ENCODE results near the gene DERA. TPM values are rescaled to one million over a fixed set of nuclear protein-coding genes. Genes with fewer than 3 reads are reported as not detected.

The DERA gene
- total RNA-seq, 1 donor, result 47.4 TPM

DNA sequence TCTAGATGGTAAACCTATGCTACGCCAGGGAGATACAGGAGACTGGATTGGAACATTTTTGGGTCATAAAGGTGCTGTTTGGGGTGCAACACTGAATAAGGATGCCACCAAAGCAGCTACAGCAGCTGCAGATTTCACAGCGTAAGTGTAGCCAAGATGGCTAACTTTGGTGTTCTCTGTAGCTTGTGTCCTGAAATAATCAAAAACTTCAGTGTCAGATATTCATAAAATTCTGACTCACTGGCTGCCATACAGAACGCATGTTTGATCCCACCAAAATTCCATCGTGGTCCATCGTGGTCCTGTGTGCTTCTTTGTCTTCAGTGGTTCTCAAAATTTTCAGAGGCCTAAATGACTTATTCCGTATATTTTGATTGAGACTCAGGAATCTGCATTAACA lies 27.6 kb upstream of the DERA start:
- peaks cover 63% of the 10 kb centered on the region for H3K79me2 ChIP-seq (ENCODE audit: insufficient read depth, low read length)
- no peaks in the 10 kb centered on the region for H3K9me3 ChIP-seq (ENCODE audit: low read depth, low read length)
- H3K36me3 ChIP-seq (ENCODE audit: insufficient read depth, low read length), result peaks cover 33% of the 10 kb centered on the region
- peak overlapping the region; percentile 88 for H3K4me2 ChIP-seq (ENCODE audit: insufficient read depth, low read length)
- H3K27ac ChIP-seq (ENCODE audit: low read depth, low read length), result peak overlapping the region; percentile 98
- H3K4me3 ChIP-seq (ENCODE audit: insufficient read depth, low read length), result peak overlapping the region; percentile 86
- no peak overlapping the region for H2AFZ ChIP-seq (ENCODE audit: low read length)
- TF ChIP-seq, protein P1, sequence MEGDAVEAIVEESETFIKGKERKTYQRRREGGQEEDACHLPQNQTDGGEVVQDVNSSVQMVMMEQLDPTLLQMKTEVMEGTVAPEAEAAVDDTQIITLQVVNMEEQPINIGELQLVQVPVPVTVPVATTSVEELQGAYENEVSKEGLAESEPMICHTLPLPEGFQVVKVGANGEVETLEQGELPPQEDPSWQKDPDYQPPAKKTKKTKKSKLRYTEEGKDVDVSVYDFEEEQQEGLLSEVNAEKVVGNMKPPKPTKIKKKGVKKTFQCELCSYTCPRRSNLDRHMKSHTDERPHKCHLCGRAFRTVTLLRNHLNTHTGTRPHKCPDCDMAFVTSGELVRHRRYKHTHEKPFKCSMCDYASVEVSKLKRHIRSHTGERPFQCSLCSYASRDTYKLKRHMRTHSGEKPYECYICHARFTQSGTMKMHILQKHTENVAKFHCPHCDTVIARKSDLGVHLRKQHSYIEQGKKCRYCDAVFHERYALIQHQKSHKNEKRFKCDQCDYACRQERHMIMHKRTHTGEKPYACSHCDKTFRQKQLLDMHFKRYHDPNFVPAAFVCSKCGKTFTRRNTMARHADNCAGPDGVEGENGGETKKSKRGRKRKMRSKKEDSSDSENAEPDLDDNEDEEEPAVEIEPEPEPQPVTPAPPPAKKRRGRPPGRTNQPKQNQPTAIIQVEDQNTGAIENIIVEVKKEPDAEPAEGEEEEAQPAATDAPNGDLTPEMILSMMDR (IDR thresholded peaks at IDR 0.05; ENCODE audit: extremely low read depth, low read depth, low read length), result no peak
- peaks cover 41% of the 10 kb centered on the region for H3K4me1 ChIP-seq (ENCODE audit: insufficient read depth, low read length)
- H3K27me3 ChIP-seq (ENCODE audit: insufficient read depth, low read length), result no peaks in the 10 kb centered on the region
- peak; percentile 54 for DNase-seq (ENCODE audit: insufficient read length, low spot score, missing footprints)
- H4K20me1 ChIP-seq (ENCODE audit: insufficient read depth, low read length), result peaks cover 57% of the 10 kb centered on the region

DNA sequence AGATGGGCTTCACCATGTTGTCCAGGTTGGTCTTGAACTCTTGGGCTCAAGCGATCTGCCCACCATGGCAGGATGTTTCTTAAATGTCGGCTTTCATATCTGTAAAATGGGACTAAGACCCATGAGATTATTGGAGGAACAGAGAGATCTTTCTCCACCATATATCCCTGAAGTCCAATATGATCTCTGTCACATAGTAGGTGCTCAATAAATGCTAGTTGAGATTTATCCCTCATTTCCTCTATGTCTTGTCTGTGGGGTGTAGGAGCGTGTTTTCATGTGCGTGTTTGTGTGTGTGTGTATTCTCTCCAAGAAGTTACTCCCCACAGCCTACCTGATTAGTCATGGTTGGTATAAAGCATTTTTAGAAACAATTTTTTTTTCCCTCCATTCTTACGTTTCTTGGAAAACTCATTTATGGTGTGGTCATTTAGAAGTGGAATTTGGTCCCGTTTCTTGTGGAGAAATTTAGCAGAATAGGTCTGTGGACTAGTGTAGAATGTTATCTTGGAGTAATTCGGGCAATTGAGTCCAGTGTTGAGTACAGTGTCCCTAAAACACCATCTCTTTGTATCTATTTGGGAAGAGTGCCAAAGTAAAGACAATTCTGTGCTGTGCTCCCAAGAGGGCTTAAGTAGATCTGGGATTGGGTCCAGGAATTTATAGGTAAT lies 24.6 kb upstream of the DERA start:
- no peak for DNase-seq (ENCODE audit: insufficient read length, low spot score, missing footprints)
- H3K36me3 ChIP-seq (ENCODE audit: insufficient read depth, low read length), result peaks cover 49% of the 10 kb centered on the region
- peak overlapping the region; percentile 12 for H3K4me2 ChIP-seq (ENCODE audit: insufficient read depth, low read length)

DNA sequence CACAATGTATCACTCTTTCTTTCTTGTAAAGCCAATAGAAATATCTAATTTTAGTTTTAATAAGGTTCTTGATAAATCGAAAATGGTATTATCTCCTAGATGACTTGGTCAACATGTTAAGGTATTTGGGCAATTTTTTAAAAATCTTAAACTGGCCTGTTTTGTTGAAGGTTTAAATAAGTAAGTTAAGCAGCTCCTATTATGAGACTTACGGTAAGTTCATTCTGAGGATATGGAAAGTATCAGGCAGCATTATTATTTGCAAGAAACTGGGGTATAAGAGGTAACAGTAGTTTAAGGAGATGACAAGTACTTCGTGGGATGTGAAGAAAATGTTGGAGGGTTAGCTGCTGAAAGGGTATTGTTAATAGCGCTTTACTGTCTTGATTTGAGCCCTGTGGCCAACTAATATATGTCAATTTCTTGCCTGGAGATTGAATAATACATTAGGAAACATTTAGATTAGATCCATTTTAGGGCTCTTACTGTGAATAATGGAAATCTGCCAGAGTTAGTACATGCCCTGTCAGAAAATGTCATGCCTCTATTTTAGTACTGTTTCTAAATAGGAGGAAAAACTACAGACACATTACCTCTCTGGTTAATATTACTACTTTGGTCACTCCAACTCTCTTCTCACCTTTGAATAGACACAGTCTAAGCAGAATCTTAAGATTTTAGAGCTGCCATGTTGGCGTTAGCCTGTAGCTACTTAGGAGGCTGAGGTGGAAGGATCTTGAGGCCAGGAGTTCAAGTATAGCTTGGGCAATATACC lies 23.9 kb upstream of the DERA start:
- peaks cover 56% of the 10 kb centered on the region for H3K36me3 ChIP-seq (ENCODE audit: insufficient read depth, low read length)
- peaks cover 88% of the 10 kb centered on the region for H3K79me2 ChIP-seq (ENCODE audit: insufficient read depth, low read length)
- peaks cover 64% of the 10 kb centered on the region for H4K20me1 ChIP-seq (ENCODE audit: insufficient read depth, low read length)
- TF ChIP-seq, protein P1 (IDR thresholded peaks at IDR 0.05; ENCODE audit: extremely low read depth, low read depth, low read length), result no peak
- no peak overlapping the region for H3K4me3 ChIP-seq (ENCODE audit: insufficient read depth, low read length)
- H3K27me3 ChIP-seq (ENCODE audit: insufficient read depth, low read length), result no peaks in the 10 kb centered on the region
- no peak for DNase-seq (ENCODE audit: insufficient read length, low spot score, missing footprints)
- no peaks in the 10 kb centered on the region for H3K9me3 ChIP-seq (ENCODE audit: low read depth, low read length)
- peaks cover 34% of the 10 kb centered on the region for H3K4me1 ChIP-seq (ENCODE audit: insufficient read depth, low read length)
- H2AFZ ChIP-seq (ENCODE audit: low read length), result no peak overlapping the region
- H3K27ac ChIP-seq (ENCODE audit: low read depth, low read length), result peak overlapping the region; percentile 11
- peak overlapping the region; percentile 12 for H3K4me2 ChIP-seq (ENCODE audit: insufficient read depth, low read length)

More for the DNA sequence above, 24.6 kb upstream of the DERA start:
- Histone ChIP-seq H2AFZ (ENCODE audit: low read length) (no peak overlapping the region), H3K27me3 (ENCODE audit: insufficient read depth, low read length) (no peaks in the 10 kb centered on the region), H3K4me3 (ENCODE audit: insufficient read depth, low read length) (no peak overlapping the region), H3K9me3 (ENCODE audit: low read depth, low read length) (no peaks in the 10 kb centered on the region), H4K20me1 (ENCODE audit: insufficient read depth, low read length) (peaks cover 64% of the 10 kb centered on the region), H3K79me2 (ENCODE audit: insufficient read depth, low read length) (peaks cover 84% of the 10 kb centered on the region), H3K4me1 (ENCODE audit: insufficient read depth, low read length) (peaks cover 34% of the 10 kb centered on the region), H3K27ac (ENCODE audit: low read depth, low read length) (no peak overlapping the region)
- TF ChIP-seq, protein P1 (IDR thresholded peaks at IDR 0.05; ENCODE audit: extremely low read depth, low read depth, low read length), result no peak

DNA sequence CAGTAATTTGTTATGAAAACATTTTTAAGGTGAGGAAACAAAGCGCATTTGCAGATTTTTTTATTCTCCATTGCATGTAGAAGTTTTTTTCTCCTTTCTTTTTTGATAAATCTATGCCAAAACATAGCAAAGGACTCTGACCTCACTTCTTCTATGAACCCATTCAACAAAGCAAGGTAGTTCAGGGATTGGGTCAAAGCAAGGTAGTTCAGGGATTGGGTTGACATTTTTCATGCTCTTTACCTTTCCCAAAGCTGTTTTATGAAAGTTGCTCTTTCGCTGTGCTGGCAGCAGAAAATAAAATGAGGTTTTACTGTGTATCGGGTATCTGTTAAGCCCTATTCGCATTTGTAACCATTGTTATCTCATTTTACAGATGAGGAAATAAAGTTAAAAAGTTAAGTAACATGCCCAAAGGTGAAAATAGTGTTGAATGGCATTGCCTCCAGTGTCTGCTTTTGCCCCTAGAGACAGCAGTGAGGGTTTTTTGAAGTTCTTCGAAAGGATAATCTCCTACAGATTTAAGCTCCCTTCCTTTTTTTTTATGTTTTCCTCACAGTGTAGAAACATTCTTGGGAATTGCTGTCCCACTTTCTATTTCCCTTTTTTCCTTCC lies 18.4 kb upstream of the DERA start:
- peaks cover 64% of the 10 kb centered on the region for H3K36me3 ChIP-seq (ENCODE audit: insufficient read depth, low read length)
- no peaks in the 10 kb centered on the region for H3K27me3 ChIP-seq (ENCODE audit: insufficient read depth, low read length)
- TF ChIP-seq, protein P1 (IDR thresholded peaks at IDR 0.05; ENCODE audit: extremely low read depth, low read depth, low read length), result no peak
- H3K9me3 ChIP-seq (ENCODE audit: low read depth, low read length), result no peaks in the 10 kb centered on the region
- DNase-seq (ENCODE audit: insufficient read length, low spot score, missing footprints), result peak; percentile 64
- peaks cover 26% of the 10 kb centered on the region for H4K20me1 ChIP-seq (ENCODE audit: insufficient read depth, low read length)
- H3K4me2 ChIP-seq (ENCODE audit: insufficient read depth, low read length), result no peak overlapping the region
- no peak overlapping the region for H3K4me3 ChIP-seq (ENCODE audit: insufficient read depth, low read length)
- H3K4me1 ChIP-seq (ENCODE audit: insufficient read depth, low read length), result peaks cover 7% of the 10 kb centered on the region
- peaks cover 49% of the 10 kb centered on the region for H3K79me2 ChIP-seq (ENCODE audit: insufficient read depth, low read length)
- H3K27ac ChIP-seq (ENCODE audit: low read depth, low read length), result no peak overlapping the region
- H2AFZ ChIP-seq (ENCODE audit: low read length), result no peak overlapping the region
